ENCODE results near the gene SLC30A3.
"Not testable (repeated sequence)": the region's sequence is repeated elsewhere in the genome, so short reads cannot be mapped to it uniquely, and the experiment has no call there.

SLC30A3 gene

GRCh38 chr2:27262379-27263286 lies at the start of gene SLC30A3:
Gene SLC30A3 (minus strand): TSS chr2:27263047. CDS start chr2:27262906, 141 bp downstream.
- Mint-ChIP-seq H3K27ac (no peak within 1 kb of the TSS), H3K9me3 (no peaks in the 10 kb centered on the region), H3K4me1 (ENCODE audit: low read depth) (peaks cover 20% of the 10 kb centered on the region), H3K4me3 (peak within 1 kb of the TSS; percentile 78), H3K36me3 (ENCODE audit: low read depth) (no peaks in the 10 kb centered on the region), H3K27me3 (peaks cover 43% of the 10 kb centered on the region)
- intact Hi-C loops (cut with micrococcal nuclease): no loop called here

GRCh38 chr2:27312152-27312551 lies 49.3 kb upstream of the SLC30A3 start:
- peaks cover 17% of the 10 kb centered on the region for H3K27me3 Mint-ChIP-seq
- peaks cover 14% of the 10 kb centered on the region for H3K4me1 Mint-ChIP-seq (ENCODE audit: low read depth)
- no peak overlapping the region for H3K27ac Mint-ChIP-seq

GRCh38 chr2:27309651-27310050 lies 46.8 kb upstream of the SLC30A3 start:
- Mint-ChIP-seq H3K9me3 (no peaks in the 10 kb centered on the region), H3K4me1 (ENCODE audit: low read depth) (peaks cover 15% of the 10 kb centered on the region), H3K27ac (no peak overlapping the region), H3K4me3 (no peak overlapping the region), H3K27me3 (peaks cover 42% of the 10 kb centered on the region), H3K36me3 (ENCODE audit: low read depth) (peaks cover 58% of the 10 kb centered on the region)
- intact Hi-C loops (cut with micrococcal nuclease): no loop called here

More at GRCh38 chr2:27312152-27312551, 49.3 kb upstream of the SLC30A3 start:
- peaks cover 76% of the 10 kb centered on the region for H3K36me3 Mint-ChIP-seq (ENCODE audit: low read depth)
- intact Hi-C loops (cut with micrococcal nuclease): no loop called here
- no peak overlapping the region for H3K4me3 Mint-ChIP-seq
- H3K9me3 Mint-ChIP-seq: no peaks in the 10 kb centered on the region

GRCh38 chr2:27308359-27308881 lies 45.6 kb upstream of the SLC30A3 start, which contains the start of gene UCN:
Gene UCN (minus strand): TSS chr2:27308445. CDS start chr2:27307895, 550 bp downstream.
- Mint-ChIP-seq H3K4me3 (peak within 1 kb of the TSS; percentile 35), H3K27ac (no peak within 1 kb of the TSS)

GRCh38 chr2:27307545-27308358 lies 44.9 kb upstream of the SLC30A3 start:
- no peaks in the 10 kb centered on the region for H3K9me3 Mint-ChIP-seq
- peak overlapping the region; percentile 35 for H3K4me3 Mint-ChIP-seq
- H3K27ac Mint-ChIP-seq: no peak overlapping the region
- peaks cover 46% of the 10 kb centered on the region for H3K27me3 Mint-ChIP-seq
- H3K36me3 Mint-ChIP-seq (ENCODE audit: low read depth): peaks cover 51% of the 10 kb centered on the region
- peaks cover 15% of the 10 kb centered on the region for H3K4me1 Mint-ChIP-seq (ENCODE audit: low read depth)
- intact Hi-C loops (cut with micrococcal nuclease): no loop called here

More at GRCh38 chr2:27308359-27308881, 45.6 kb upstream of the SLC30A3 start, which contains the start of gene UCN:
- peaks cover 46% of the 10 kb centered on the region for H3K27me3 Mint-ChIP-seq
- intact Hi-C loops (cut with micrococcal nuclease): no loop called here
- no peaks in the 10 kb centered on the region for H3K9me3 Mint-ChIP-seq
- peaks cover 57% of the 10 kb centered on the region for H3K36me3 Mint-ChIP-seq (ENCODE audit: low read depth)
- peaks cover 15% of the 10 kb centered on the region for H3K4me1 Mint-ChIP-seq (ENCODE audit: low read depth)

GRCh38 chr2:27307287-27307544 lies 44.4 kb upstream of the SLC30A3 start:
- Mint-ChIP-seq H3K4me1 (ENCODE audit: low read depth) (peaks cover 15% of the 10 kb centered on the region), H3K27me3 (peaks cover 46% of the 10 kb centered on the region), H3K27ac (no peak overlapping the region), H3K9me3 (no peaks in the 10 kb centered on the region), H3K36me3 (ENCODE audit: low read depth) (peaks cover 46% of the 10 kb centered on the region), H3K4me3 (peak overlapping the region; percentile 35)
- intact Hi-C loops (cut with micrococcal nuclease): no loop called here

GRCh38 chr2:27306573-27307286 lies 43.9 kb upstream of the SLC30A3 start:
- peak overlapping the region; percentile 17 for H3K4me3 Mint-ChIP-seq
- no peaks in the 10 kb centered on the region for H3K9me3 Mint-ChIP-seq
- peaks cover 41% of the 10 kb centered on the region for H3K36me3 Mint-ChIP-seq (ENCODE audit: low read depth)
- intact Hi-C loops (cut with micrococcal nuclease): no loop called here
- H3K27me3 Mint-ChIP-seq: peaks cover 46% of the 10 kb centered on the region
- H3K4me1 Mint-ChIP-seq (ENCODE audit: low read depth): peaks cover 15% of the 10 kb centered on the region
- H3K27ac Mint-ChIP-seq: peak overlapping the region; percentile 57

GRCh38 chr2:27306136-27306535 lies 43.3 kb upstream of the SLC30A3 start:
- intact Hi-C loops (cut with micrococcal nuclease): no loop called here
- H3K36me3 Mint-ChIP-seq (ENCODE audit: low read depth): peaks cover 35% of the 10 kb centered on the region

GRCh38 chr2:27305516-27305915 lies 42.7 kb upstream of the SLC30A3 start:
- Mint-ChIP-seq H3K9me3 (no peaks in the 10 kb centered on the region), H3K4me3 (no peak overlapping the region), H3K36me3 (ENCODE audit: low read depth) (peaks cover 30% of the 10 kb centered on the region), H3K4me1 (ENCODE audit: low read depth) (peaks cover 15% of the 10 kb centered on the region), H3K27me3 (peaks cover 46% of the 10 kb centered on the region), H3K27ac (no peak overlapping the region)
- intact Hi-C loops (cut with micrococcal nuclease): no loop called here

More at GRCh38 chr2:27306136-27306535, 43.3 kb upstream of the SLC30A3 start:
- Mint-ChIP-seq H3K27ac (peak overlapping the region; percentile 57), H3K9me3 (no peaks in the 10 kb centered on the region), H3K27me3 (peaks cover 46% of the 10 kb centered on the region), H3K4me3 (no peak overlapping the region), H3K4me1 (ENCODE audit: low read depth) (peaks cover 15% of the 10 kb centered on the region)

- peaks cover 15% of the 10 kb centered on the region for H3K4me1 Mint-ChIP-seq (ENCODE audit: low read depth)
- no peak overlapping the region for H3K27ac Mint-ChIP-seq
- peaks cover 21% of the 10 kb centered on the region for H3K36me3 Mint-ChIP-seq (ENCODE audit: low read depth)
- no peaks in the 10 kb centered on the region for H3K9me3 Mint-ChIP-seq
- intact Hi-C loops (cut with micrococcal nuclease): no loop called here
- H3K4me3 Mint-ChIP-seq: no peak overlapping the region
- H3K27me3 Mint-ChIP-seq: peaks cover 46% of the 10 kb centered on the region
Measured at GRCh38 chr2:27304488-27305240, 41.8 kb upstream of the SLC30A3 start.

- Mint-ChIP-seq H3K27ac (no peak overlapping the region), H3K4me3 (peak overlapping the region; percentile 66), H3K9me3 (no peaks in the 10 kb centered on the region), H3K27me3 (peaks cover 42% of the 10 kb centered on the region), H3K36me3 (ENCODE audit: low read depth) (peaks cover 8% of the 10 kb centered on the region), H3K4me1 (ENCODE audit: low read depth) (peaks cover 15% of the 10 kb centered on the region)
- intact Hi-C loops (cut with micrococcal nuclease): loop anchor here (2.0 kb wide), 1 partner anchor 207 kb away; no protein-coding TSS in a partner anchor
Measured at GRCh38 chr2:27303093-27304025, 40.5 kb upstream of the SLC30A3 start.

- H3K36me3 Mint-ChIP-seq (ENCODE audit: low read depth); H3K9me3 Mint-ChIP-seq; H3K4me3 Mint-ChIP-seq; intact Hi-C loops (cut with micrococcal nuclease); H3K27ac Mint-ChIP-seq: not testable (repeated sequence)
- peaks cover 11% of the 10 kb centered on the region for H3K4me1 Mint-ChIP-seq (ENCODE audit: low read depth)
- H3K27me3 Mint-ChIP-seq: peaks cover 17% of the 10 kb centered on the region
Measured at GRCh38 chr2:27300606-27301005, 37.8 kb upstream of the SLC30A3 start.

All from dendritic cell treated with granulocyte-macrophage colony-stimulating factor and Interleukin-4, amounts not matched to agents 40 ng/mL and 50 ng/mL, for 4 days (primary cell).